Omental fat pad (tissue), 4 donors: Measurements from ENCODE around the gene LYPD6B. TPM values are rescaled to one million over a fixed set of nuclear protein-coding genes. Genes with fewer than 3 reads are reported as not detected.

Experiments used
- ATAC-seq: fragments of 150-250 bp; one replicate; pipeline ENCODE4 v1.9.1; 2016; ENCODE audit warnings: mild to moderate bottlenecking, moderate library complexity; ENCODE audit not compliant: low FRiP score
- DNase-seq: peaks from one replicate; pipeline ENCODE4 v3.0.0-alpha.2; 2019; ENCODE audit warnings: low spot score
- total RNA-seq, 4 donors: library from RNA; depleted of rRNA; stranded (reverse); fragments of >200 nt; gene quantifications; one replicate each; pipeline ENCODE4 v1.1.0, GENCODE V29; 2016
- TF ChIP-seq, protein P1 (sequence below), 3 donors: fragments of 450-650 bp; IDR thresholded peaks; one replicate each; pipeline ENCODE4 v1.5.1; 2016 to 2017; ENCODE audit warnings: antibody characterized with exemption in 3 of 3, mild to moderate bottlenecking in 3 of 3, moderate library complexity in 2 of 3

LYPD6B gene
- total RNA-seq, 4 donors from 2014 or later: 0.50 to 0.65 TPM; not detected in 2

DNA sequence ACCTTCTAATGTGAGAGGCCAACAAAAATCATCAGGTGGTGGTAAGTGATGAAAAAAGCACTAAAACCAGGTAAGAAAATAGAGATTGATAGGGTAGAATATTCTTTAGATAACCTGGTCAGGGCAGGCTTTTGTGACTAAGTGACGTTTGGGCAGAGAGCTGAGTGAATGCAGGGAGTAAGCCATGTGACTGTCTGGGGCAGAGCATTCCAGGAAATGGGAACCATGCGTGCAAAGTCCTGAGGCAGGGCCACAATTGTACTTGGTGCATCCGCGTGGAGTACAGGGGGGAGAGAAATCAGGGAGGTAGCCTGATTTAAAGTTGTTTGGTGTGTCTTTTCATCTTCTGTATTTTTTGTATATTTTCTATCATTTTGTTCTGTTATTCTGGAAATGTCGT lies 102.5 kb downstream of the LYPD6B start:
- no peak for ATAC-seq
- DNase-seq: no peak
- TF ChIP-seq, protein P1, sequence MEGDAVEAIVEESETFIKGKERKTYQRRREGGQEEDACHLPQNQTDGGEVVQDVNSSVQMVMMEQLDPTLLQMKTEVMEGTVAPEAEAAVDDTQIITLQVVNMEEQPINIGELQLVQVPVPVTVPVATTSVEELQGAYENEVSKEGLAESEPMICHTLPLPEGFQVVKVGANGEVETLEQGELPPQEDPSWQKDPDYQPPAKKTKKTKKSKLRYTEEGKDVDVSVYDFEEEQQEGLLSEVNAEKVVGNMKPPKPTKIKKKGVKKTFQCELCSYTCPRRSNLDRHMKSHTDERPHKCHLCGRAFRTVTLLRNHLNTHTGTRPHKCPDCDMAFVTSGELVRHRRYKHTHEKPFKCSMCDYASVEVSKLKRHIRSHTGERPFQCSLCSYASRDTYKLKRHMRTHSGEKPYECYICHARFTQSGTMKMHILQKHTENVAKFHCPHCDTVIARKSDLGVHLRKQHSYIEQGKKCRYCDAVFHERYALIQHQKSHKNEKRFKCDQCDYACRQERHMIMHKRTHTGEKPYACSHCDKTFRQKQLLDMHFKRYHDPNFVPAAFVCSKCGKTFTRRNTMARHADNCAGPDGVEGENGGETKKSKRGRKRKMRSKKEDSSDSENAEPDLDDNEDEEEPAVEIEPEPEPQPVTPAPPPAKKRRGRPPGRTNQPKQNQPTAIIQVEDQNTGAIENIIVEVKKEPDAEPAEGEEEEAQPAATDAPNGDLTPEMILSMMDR (IDR thresholded peaks at IDR 0.05): no peak

DNA sequence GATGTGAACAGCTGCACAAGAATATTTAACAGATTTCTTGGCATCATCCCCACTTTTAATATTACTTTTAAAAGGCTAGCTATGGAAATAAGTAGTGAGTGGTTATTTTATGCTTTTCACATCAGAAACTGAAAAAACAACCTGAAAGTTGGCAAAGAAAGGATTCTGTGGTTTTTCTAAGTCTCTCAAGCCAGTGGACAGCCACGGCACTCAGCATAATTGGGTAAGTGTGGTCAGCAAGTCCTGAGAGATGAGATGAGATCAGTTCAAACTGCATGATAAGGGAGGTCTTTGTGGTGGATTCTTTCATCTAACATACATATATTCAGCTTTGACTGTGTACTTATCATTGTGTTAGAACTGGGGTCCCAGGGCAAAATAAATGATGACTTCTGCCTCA lies 105.2 kb downstream of the LYPD6B start:
- DNase-seq (no peak), ATAC-seq (no peak)
- TF ChIP-seq, protein P1 (IDR thresholded peaks at IDR 0.05): no peak

DNA sequence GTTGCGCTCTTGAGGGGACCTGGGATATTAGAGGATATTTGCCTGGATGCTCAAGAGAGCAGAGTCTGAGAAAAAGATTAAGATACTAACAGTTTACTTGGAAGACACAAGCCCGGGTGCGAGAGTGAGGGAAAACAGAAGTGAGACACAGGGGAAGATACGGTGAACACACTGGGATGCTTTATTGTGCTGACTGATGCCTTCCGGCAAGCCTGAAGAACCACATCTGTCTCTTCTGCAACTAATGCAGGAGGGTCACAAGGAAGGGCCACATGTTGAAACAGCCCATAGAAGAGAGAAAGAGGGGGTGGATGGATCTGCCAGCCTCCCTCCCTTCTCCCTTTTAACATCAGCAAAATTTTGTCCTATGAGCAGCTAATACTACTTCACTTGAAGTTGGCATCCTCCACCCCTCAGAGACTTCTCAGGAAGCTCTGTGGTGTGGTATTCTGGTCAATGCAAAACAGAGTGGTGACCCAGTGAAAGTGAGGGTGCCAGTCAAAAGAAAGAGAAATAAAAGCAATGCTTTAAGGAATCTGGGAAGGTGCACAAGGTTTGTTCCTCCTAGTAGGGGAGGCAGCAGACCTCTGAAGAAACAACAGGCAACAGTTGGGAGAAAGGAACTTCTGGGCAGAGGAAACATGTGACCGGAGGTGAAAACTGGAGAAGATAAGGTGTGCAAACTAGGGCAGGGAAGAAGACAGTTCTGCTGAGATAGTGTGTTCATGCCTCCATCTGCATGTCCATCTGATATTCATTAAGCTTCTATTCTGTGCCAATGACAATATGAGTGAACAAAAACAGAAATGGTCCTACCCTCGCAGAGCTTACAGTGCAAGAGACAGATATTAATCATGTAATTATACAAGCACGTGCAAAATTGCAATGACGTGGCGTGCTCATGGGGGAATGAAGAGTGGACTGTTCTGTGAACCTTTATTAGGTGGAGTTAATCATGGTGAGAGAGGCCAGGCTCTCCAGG lies 107.1 kb downstream of the LYPD6B start:
- DNase-seq (no peak), ATAC-seq (no peak)
- TF ChIP-seq, protein P1 (IDR thresholded peaks at IDR 0.05): no peak

DNA sequence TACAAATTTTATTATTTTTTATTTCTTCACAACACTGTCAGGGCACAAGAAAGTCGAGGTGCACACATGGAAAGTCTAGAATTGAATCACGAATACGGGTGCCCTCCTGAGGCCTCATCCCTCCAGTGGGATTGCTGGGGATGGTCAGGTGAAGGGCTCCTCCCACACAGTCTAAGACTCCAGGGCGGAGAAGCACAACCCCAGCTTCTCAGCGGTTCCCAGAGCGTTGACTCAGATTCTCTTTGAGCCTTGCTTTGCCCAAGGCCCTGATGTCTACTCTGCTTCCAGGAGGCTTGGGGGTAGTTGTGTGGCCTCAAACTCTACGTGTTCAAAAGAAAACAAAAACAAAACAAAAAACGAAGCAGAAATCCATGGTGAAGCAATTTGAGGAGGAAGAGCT lies 108.4 kb downstream of the LYPD6B start:
- ATAC-seq (no peak), DNase-seq (no peak)
- TF ChIP-seq, protein P1 (IDR thresholded peaks at IDR 0.05): no peak

DNA sequence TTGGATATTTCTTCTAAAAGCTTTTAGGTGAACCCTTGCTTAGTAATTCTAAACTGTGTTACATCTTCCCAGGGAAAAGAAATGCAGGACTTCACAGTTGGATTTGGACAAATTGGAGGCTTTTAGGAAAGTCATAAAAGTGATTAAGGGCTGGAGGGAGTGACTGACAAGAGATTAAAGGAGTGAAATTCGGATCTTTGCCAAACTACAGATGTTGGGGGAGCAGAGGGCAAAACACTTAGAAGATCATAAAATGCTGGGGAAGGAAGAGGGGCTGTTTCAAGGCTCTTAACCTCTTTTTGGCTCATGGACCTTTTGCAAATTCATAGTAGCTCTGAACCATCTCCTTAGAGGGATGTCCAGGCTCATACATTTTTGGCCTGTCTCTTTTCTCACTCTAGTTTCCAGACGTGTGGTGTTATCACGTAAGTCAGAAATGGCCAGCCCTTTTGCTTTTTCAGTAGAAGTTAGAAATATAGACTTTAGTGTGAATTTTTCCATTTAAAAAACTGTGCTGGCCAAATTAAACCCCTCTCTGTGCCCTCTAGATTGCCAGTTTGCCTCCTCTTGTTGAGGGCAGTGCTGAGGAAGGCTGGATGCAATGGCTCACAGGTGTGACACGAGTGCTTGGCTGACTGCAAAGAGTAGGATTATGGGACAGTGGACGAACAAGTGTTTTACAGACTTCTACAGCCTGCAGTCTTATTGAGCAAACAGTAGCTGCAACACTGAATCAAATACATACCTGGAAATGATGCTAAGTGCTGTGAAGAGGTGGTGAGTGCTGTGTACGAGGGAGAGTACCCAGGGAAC lies 109.9 kb downstream of the LYPD6B start:
- DNase-seq (no peak), ATAC-seq (no peak)
- TF ChIP-seq, protein P1 (IDR thresholded peaks at IDR 0.05): no peak

DNA sequence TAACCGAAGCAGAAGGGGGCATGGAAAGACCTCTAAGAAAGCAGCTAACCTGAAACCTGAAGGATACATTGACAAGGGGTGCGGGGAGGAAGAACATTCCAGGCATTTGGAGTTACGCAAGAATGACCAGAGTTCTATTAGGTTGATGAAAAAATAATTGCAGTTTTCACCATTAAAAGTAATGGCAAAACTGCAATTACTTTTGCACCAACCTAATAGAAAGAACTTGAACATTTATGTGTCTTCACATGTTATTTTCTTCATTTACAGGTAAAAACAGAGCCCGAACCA lies 110.5 kb downstream of the LYPD6B start:
- TF ChIP-seq, protein P1 (IDR thresholded peaks at IDR 0.05): no peak
- DNase-seq: no peak
- no peak for ATAC-seq
